ENCODE results near the gene TRIM23.
"Not testable (repeated sequence)": the region's sequence is repeated elsewhere in the genome, so short reads cannot be mapped to it uniquely, and the experiment has no call there.

Gene TRIM23

DNA sequence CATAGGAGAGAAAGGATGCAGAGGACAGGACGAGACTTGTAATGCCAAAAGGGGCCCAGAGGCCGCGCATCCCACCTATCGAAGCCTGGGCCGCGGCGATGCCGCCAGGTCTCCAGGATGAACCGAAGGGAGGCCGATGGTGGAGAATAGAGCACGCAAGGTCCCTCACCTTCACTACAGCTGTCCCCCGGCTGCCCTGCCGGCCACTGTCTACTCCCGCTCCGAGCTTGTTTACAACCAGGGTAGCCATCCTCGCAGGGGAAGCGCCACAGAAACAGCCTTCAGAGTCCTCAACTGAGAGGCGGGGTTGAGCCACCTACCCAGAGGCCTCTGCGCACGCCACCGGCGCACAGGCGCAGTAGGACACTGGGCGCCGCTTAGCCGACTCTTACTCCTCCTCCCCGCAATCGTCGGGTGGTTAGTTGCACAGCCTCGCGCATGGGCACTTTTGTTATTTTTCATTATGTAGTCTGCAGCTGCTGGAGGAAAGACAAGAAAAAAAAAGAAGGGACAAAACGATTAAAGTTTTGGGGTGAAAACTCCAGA is at the start of gene TRIM23:
Gene TRIM23, minus strand, starts transcription at position 309 of the 546 bp plus-strand sequence. Its CDS starts 59 bp downstream, at position 250.
- DNase-seq (ENCODE audit: low spot score), result peak; percentile 92

DNA sequence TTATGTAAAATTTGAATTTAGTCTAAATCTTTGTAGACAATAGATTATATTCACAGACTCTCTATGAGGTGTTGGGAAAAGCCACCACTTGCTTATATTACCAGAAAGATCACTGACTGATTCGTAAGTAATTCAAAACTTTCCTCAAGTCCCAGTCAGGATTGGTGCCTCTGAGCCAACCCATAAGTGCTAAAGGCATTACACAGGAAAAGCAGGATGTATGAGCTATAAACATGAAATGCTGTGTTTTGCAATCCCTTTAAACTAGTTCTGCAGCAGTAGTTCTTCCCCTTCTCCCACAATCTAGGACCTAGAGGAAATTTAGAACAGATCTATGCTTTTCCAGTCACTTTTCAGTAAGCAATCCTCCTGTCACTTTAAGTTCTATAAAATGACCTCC is 48.7 kb upstream of the TRIM23 start:
- no peak for DNase-seq (ENCODE audit: low spot score)

DNA sequence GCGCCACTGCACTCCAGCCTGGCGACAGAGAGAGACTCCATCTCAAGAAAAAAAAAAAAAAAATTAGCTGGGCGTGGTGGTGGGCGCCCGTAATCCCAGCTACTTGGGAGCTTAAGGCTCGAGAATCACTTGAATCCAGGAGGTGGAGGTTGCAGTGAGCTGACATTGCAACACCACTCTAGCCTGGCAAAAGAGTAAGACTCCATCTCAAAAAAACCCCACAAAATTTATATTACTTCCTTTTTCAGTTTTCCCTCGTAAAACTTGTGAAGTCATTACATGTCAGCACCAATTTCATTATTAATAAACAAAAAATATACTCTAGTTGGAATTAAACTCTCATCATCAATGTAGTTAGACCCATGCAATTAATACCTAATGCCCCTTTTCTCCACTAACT is 44.6 kb upstream of the TRIM23 start:
- DNase-seq (ENCODE audit: low spot score), result no peak

GRCh38 chr5:65663804-65664521 is 39.8 kb upstream of the TRIM23 start:
- no peak for DNase-seq (ENCODE audit: low spot score)

GRCh38 chr5:65654713-65655112 is 30.6 kb upstream of the TRIM23 start:
- no peak for DNase-seq (ENCODE audit: low spot score)

GRCh38 chr5:65651144-65651543 is 27.0 kb upstream of the TRIM23 start:
- DNase-seq (ENCODE audit: low spot score), result no peak

- no peak for DNase-seq (ENCODE audit: low spot score)
Observed at GRCh38 chr5:65647941-65648340, 23.8 kb upstream of the TRIM23 start.

GRCh38 chr5:65646938-65647337 is 22.8 kb upstream of the TRIM23 start:
- DNase-seq (ENCODE audit: low spot score), result no peak

GRCh38 chr5:65640240-65640639 is 16.1 kb upstream of the TRIM23 start:
- no peak for DNase-seq (ENCODE audit: low spot score)

DNA sequence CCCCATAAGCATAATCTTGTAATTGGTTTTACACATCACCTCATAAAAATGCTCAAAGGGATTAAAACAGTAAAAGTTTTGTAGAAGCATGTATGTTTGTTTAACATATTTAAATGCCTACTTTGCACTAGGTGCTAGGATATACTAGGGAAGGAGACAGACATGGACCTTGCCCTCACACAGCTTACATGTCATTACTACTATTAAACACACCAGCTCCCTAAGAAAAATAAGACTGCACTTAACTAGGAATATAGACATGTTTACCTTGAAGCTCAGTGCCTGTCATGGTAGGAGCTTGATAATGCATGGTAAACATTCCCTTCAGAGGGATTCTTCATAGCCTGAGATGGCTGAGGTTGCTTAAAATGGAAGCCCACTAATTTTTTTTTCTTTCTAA is 6.8 kb upstream of the TRIM23 start:
- no peak for DNase-seq (ENCODE audit: low spot score)

- DNase-seq (ENCODE audit: low spot score), result no peak
Observed at GRCh38 chr5:65625743-65626142, 1.6 kb upstream of the TRIM23 start.

GRCh38 chr5:65624571-65625555 is 730 bp upstream of the TRIM23 start, which contains the start of the genes SHLD3 and TRAPPC13:
TSS of gene SHLD3 (plus strand) at chr5:65625027. CDS start at chr5:65629588, 4,561 bp downstream.
TSS of gene TRAPPC13 (plus strand) at chr5:65625027. CDS start at chr5:65625061, 34 bp downstream.
- DNase-seq (ENCODE audit: low spot score), result peak; percentile 89

DNA sequence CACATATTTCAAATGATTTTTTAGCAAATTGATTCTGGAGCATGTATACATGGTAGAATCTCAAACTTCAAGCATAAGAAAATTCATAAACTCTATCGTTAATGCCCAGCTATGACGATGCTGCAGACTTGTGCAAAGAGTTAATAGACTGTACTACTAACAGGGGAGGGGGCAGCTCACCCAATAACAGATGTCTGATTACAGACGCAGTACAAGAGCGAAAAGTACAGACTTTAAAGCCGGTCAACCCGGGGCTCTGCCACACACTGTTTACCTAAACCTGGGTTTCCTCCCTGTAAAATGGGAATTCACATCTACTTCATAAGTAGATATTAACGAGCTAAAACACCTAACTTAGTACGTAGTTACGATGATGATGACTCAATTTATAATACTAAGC is 651 bp downstream of the TRIM23 start:
- DNase-seq (ENCODE audit: low spot score), result no peak

DNA sequence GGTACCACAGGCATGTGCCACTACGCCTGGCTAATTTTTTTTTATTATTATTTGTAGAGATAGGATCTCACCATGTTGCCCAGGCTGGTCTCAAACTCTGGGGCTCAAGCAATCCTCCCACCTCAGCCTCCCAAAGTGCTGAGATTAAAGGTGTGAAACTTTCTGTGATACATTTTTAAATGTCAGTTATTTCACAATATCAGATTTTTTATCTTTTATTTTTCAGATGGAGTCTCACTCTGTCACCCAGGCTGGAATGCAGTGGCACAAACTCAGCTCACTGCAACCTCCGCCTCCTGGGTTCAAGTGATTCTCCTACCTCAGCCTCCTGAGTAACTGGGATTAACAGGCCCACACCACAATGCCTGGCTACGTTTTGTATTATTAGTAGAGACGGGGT is 2.2 kb downstream of the TRIM23 start:
- DNase-seq (ENCODE audit: low spot score), result not testable (repeated sequence)

- no peak for DNase-seq (ENCODE audit: low spot score)
Observed at GRCh38 chr5:65620021-65620420, 4.1 kb downstream of the TRIM23 start.

DNA sequence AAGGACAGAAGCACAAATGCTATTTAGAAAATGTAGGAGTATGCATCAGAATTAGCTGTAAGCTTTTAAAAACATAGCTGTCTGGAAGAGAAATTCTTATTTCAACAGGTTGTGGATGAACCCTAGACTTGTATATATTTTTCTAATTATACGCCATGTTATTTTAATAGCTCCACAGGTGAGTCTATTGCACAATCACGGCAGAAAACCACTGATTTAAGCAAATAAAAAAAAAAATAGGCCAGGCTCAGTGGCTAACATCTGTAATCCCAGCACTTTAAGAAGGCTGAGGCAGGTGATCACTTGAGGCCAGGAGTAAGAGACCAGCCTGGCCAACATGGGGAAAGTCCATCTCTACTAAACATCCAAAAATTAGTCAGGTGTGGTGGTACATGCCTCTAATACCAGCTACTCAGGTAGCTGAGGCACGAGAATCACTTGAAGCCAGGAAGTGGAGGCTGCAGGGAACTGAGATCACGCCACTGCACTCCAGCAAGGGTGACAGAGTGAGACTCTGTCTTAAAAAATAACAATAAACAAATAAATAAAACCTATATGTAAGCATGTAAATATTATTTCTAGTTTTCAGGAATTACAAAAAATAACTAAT is 11.7 kb downstream of the TRIM23 start:
- no peak for DNase-seq (ENCODE audit: low spot score)

DNA sequence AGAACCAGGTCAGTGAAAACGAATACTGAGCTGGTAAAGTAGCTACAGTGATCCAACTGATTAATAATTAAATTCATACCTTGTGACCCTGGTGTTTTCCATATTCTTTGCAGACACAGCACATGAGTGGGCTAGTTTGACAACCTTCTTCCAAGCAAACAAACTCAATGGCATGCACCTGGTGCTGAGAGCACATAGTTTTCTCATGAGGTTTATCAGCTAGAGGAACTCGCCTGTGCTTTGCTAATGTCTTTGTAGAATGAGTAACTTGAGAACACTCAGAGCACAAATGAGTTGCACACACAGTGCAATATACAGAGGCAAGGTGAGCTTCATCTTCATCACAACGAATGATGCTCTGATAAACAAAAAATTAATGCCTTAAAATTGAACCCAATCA is 12.6 kb downstream of the TRIM23 start:
- no peak for DNase-seq (ENCODE audit: low spot score)

DNA sequence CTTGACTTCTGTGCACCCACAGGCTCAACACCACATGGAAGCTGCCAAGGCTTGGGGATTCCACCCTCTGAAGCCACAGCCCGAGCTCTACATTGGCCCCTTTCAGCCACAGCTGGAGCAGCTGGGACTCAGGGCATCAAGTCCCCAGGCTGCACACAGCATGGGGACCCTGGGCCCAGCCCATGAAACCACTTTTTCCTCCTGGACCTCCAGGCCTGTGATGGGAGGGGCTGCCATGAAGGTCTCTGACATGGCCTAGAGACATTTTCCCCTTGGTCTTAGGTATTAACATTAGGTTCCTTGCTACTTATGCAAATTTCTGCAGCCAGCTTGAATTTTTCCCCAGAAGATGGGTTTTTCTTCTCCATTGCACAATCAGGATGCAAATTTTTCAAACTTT is 22.4 kb downstream of the TRIM23 start:
- DNase-seq (ENCODE audit: low spot score), result not testable (repeated sequence)

GRCh38 chr5:65588694-65589093 is 35.4 kb downstream of the TRIM23 start:
- no peak for DNase-seq (ENCODE audit: low spot score)

DNA sequence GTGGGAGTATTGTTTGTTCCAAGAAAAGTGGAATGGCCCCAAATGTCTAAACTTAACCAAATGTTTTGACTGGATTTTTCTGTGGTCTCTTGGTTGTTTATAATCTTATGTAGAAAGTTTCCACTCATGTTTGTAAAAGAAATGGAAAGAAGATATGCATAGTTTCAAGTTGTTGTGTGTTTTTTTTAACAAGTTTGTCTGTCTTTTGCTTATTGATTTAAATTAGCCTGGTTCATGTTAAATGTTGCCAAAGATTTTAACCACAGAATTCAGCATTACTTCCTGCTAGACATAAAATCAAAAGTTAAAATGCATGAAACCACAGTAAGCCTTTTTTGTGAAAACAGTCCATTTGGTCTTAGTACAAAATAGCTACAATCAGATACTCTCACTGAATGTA is 47.0 kb downstream of the TRIM23 start:
- DNase-seq (ENCODE audit: low spot score), result no peak

DNA sequence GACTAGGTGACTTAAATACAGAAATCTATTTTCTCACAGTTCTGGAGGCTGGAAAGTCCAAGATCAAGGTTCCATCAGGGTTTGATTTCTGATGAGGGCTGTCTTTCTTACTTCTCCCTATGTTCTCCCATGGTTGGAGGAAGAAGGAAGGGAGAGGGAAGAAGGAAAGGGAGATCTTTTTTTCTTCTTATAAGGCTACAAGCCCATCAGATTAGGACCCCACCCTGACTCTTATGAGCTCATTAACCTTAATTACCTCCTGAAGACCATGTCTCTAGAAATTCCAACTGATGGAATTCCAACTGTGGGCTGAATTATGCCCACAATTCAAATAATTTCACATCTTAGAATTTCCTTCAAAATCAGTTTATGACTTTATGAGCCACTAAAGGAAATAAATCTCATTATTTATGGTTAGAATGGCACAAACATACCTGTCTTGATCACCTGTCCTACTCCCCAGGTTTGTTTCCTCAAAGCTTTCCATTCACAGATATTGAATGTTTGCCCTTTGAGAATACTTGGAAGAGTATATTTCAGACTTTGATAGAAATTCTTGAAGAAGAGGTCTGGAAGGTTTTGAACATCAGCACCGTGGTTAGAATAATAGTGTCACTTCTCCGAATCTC is 53.4 kb downstream of the TRIM23 start:
- no peak for DNase-seq (ENCODE audit: low spot score)

- no peak for DNase-seq (ENCODE audit: low spot score)
Observed at GRCh38 chr5:65566505-65566904, 57.6 kb downstream of the TRIM23 start.
